Bronchial epithelial cell (primary cell): ENCODE results near the gene BEGAIN. TPM values are rescaled to one million over a fixed set of nuclear protein-coding genes. Genes with fewer than 3 reads are reported as not detected.

Experiments
- DNase-seq: peaks from one replicate; pipeline ENCODE4 v3.0.0-alpha.2; 2010; ENCODE audit warnings: low read depth
- FAIRE-seq: peaks from 2 replicates; lab custom pipeline; 2011; peaks lifted over from hg19 to GRCh38; lab: Jason Lieb, UNC
- H3K27me3 ChIP-seq: 2 replicates; pipeline ENCODE4 v1.5.1; 2011; ENCODE audit warnings: low read length; ENCODE audit not compliant: control insufficient read depth, insufficient read depth
- H3K36me3 ChIP-seq: 2 replicates; pipeline ENCODE4 v1.5.1; 2011; ENCODE audit warnings: low read length; ENCODE audit not compliant: control insufficient read depth, insufficient read depth
- H3K4me3 ChIP-seq: 2 replicates; pipeline ENCODE4 v1.5.1; 2011; ENCODE audit warnings: mild to moderate bottlenecking, low read depth, low read length, control low read depth
- CTCF ChIP-seq: IDR thresholded peaks from 2 replicates; pipeline ENCODE4 v1.5.1; 2011; ENCODE audit warnings: mild to moderate bottlenecking, moderate library complexity, low read length, control low read depth, inconsistent platforms; ENCODE audit not compliant: insufficient read depth, severe bottlenecking
- total RNA-seq: library from RNA; depleted of rRNA; stranded (reverse); fragments of >200 nt; gene quantifications from 2 replicates; pipeline ENCODE4 v1.2.1, GENCODE V29; 2014

Gene BEGAIN
- 0.51 and 1.1 TPM in 2 replicates for total RNA-seq

- FAIRE-seq (no peak), DNase-seq (no peak)
- Histone ChIP-seq H3K36me3 (no peaks in the 10 kb centered on the region), H3K27me3 (peaks cover 5% of the 10 kb centered on the region), H3K4me3 (peak within 1 kb of the TSS; percentile 49)
- no peak for TF ChIP-seq CTCF
Observed at GRCh38 chr14:100587086-100587762, at the start of gene BEGAIN. Gene BEGAIN, minus strand, starts transcription at chr14:100587417. Its CDS starts 127 bp downstream, at chr14:100587290.

- Histone ChIP-seq H3K36me3 (no peaks in the 10 kb centered on the region), H3K27me3 (peaks cover 3% of the 10 kb centered on the region), H3K4me3 (no peak overlapping the region)
- no peak for TF ChIP-seq CTCF
- FAIRE-seq (no peak), DNase-seq (no peak)
Observed at GRCh38 chr14:100636559-100636958, 49.3 kb upstream of the BEGAIN start.

DNA sequence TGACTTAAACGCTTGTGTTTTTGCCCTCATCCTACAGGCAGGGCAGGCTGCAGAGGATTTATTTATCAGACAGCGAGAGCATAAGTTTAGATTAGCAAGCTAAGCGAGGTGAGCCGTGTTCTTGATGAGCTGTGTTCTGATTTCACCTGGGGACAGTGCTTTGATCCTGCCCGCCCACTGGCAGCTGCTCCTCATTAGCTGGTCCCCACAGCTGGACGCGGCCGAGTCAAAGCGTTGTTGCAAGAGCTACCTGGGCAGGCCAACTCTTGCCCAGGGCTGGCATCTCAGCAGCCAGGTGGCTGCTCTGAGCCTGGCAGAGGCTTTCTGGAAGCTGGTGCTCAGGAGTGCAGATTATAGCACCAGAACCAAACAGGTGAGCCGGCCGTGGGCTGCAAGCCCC lies 46.8 kb upstream of the BEGAIN start:
- Histone ChIP-seq H3K4me3 (no peak overlapping the region), H3K36me3 (no peaks in the 10 kb centered on the region), H3K27me3 (peaks cover 5% of the 10 kb centered on the region)
- DNase-seq, result no peak
- TF ChIP-seq CTCF, result no peak
- no peak for FAIRE-seq

- Histone ChIP-seq H3K4me3 (no peak overlapping the region), H3K36me3 (no peaks in the 10 kb centered on the region), H3K27me3 (peaks cover 5% of the 10 kb centered on the region)
- no peak for TF ChIP-seq CTCF
- DNase-seq (no peak), FAIRE-seq (no peak)
Observed at GRCh38 chr14:100633406-100633805, 46.2 kb upstream of the BEGAIN start.

GRCh38 chr14:100629696-100630095 lies 42.5 kb upstream of the BEGAIN start:
- DNase-seq (no peak), FAIRE-seq (no peak)
- TF ChIP-seq CTCF, result no peak
- no peak overlapping the region for H3K4me3 ChIP-seq
- H3K27me3 ChIP-seq, result peaks cover 5% of the 10 kb centered on the region
- H3K36me3 ChIP-seq, result no peaks in the 10 kb centered on the region

DNA sequence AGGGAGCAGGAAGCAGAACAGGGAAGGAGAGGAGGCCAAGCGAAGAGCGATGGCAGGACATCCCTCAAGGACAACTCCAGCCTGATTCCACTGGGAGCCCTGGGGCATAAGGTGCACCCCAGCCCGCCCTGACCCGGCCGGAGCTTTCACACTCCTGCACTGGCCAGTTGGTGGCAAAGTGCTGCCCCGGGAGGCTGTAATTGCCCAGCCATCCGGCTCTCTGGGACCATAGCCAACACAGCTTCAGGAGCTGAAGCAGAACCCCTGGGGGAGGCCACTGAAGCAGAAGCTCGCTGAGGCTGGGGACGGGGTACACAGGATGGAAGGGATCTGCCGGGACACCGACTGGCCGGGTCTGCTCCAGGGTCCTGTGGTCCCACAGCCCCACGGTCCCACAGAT lies 41.9 kb upstream of the BEGAIN start:
- DNase-seq (no peak), FAIRE-seq (no peak)
- H3K36me3 ChIP-seq, result no peaks in the 10 kb centered on the region
- TF ChIP-seq CTCF, result no peak
- H3K4me3 ChIP-seq, result no peak overlapping the region
- peaks cover 5% of the 10 kb centered on the region for H3K27me3 ChIP-seq
